ENCODE results near the gene TMEM51.

Gene TMEM51

DNA sequence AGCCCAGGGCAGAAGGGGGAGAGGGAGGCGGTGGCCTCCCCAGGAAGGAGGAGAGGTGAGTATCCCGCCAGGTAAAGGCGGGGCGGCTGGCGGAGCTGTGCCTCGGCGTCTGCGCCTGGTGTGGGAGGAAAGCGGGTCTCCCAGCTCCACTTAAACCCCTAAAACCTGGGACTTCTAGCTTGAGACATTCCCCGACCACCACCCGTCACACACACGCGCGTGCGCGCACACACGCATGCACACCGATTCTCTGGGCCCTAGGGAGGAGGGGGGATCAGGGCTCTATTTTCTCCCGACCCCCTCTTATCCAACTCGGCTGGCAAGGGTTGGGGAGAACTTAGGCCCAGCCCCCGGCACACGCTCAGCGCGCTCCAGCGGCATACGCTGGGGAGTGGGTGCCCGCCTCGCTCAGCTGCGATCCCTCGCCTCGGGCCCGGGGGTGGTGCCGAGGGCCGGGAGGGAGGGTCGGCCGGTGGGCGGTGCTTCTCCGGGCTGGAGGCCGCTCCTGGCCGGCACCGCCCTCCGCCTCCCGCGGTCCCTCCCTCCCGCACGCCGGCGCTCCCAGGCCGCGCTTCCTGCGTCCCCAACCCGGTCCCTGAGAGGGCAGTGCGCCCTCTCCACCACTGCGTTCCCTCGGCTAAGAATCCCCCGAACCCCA is at the start of gene TMEM51:
TSS of gene TMEM51 (plus strand) at position 564 of the 658 bp plus-strand sequence. CDS start 61,341 bp downstream, outside the sequence.
- Histone ChIP-seq H3K36me3 (ENCODE audit: control insufficient read depth, insufficient read depth, low read length) (no peaks in the 10 kb centered on the region), H3K27ac (peak within 1 kb of the TSS; percentile 64), H3K79me2 (no peaks in the 10 kb centered on the region), H2AFZ (peak within 1 kb of the TSS; percentile 66), H3K4me1 (no peaks in the 10 kb centered on the region), H3K9me3 (ENCODE audit: control insufficient read depth, low read length) (no peaks in the 10 kb centered on the region), H3K27me3 (ENCODE audit: control insufficient read depth, insufficient read depth, low read length) (no peaks in the 10 kb centered on the region), H3K4me2 (ENCODE audit: low read length) (peak within 1 kb of the TSS; percentile 82), H3K9ac (no peak within 1 kb of the TSS), H3K4me3 (ENCODE audit: low read depth, low read length) (peak within 1 kb of the TSS; percentile 76)
- no peak for TF ChIP-seq CTCF (IDR thresholded peaks at IDR 0.05)

GRCh38 chr1:15103906-15104305 is 49.6 kb upstream of the TMEM51 start:
- Histone ChIP-seq H3K79me2 (no peaks in the 10 kb centered on the region), H3K4me1 (no peaks in the 10 kb centered on the region), H3K27ac (no peak overlapping the region), H3K4me3 (ENCODE audit: low read depth, low read length) (no peak overlapping the region), H3K4me2 (ENCODE audit: low read length) (no peak overlapping the region), H3K27me3 (ENCODE audit: control insufficient read depth, insufficient read depth, low read length) (no peaks in the 10 kb centered on the region), H2AFZ (no peak overlapping the region), H3K9ac (no peak overlapping the region), H3K9me3 (ENCODE audit: control insufficient read depth, low read length) (no peaks in the 10 kb centered on the region), H3K36me3 (ENCODE audit: control insufficient read depth, insufficient read depth, low read length) (no peaks in the 10 kb centered on the region)
- TF ChIP-seq CTCF (IDR thresholded peaks at IDR 0.05) = no peak

- TF ChIP-seq CTCF (IDR thresholded peaks at IDR 0.05) = no peak
- H3K36me3 ChIP-seq (ENCODE audit: control insufficient read depth, insufficient read depth, low read length) = no peaks in the 10 kb centered on the region
- no peak overlapping the region for H2AFZ ChIP-seq
- no peaks in the 10 kb centered on the region for H3K79me2 ChIP-seq
- no peaks in the 10 kb centered on the region for H3K27me3 ChIP-seq (ENCODE audit: control insufficient read depth, insufficient read depth, low read length)
- no peak overlapping the region for H3K9ac ChIP-seq
- H3K4me3 ChIP-seq (ENCODE audit: low read depth, low read length) = no peak overlapping the region
- H3K4me1 ChIP-seq = no peaks in the 10 kb centered on the region
- H3K4me2 ChIP-seq (ENCODE audit: low read length) = no peak overlapping the region
- H3K9me3 ChIP-seq (ENCODE audit: control insufficient read depth, low read length) = no peaks in the 10 kb centered on the region
- H3K27ac ChIP-seq = no peak overlapping the region
These were observed 48.8 kb upstream of the TMEM51 start for GRCh38 chr1:15104768-15105167.

GRCh38 chr1:15106608-15107007 is 46.9 kb upstream of the TMEM51 start:
- no peak overlapping the region for H3K4me2 ChIP-seq (ENCODE audit: low read length)
- no peak overlapping the region for H3K9ac ChIP-seq
- H3K4me1 ChIP-seq = no peaks in the 10 kb centered on the region
- H3K27me3 ChIP-seq (ENCODE audit: control insufficient read depth, insufficient read depth, low read length) = no peaks in the 10 kb centered on the region
- no peak overlapping the region for H3K4me3 ChIP-seq (ENCODE audit: low read depth, low read length)
- no peaks in the 10 kb centered on the region for H3K36me3 ChIP-seq (ENCODE audit: control insufficient read depth, insufficient read depth, low read length)
- no peak overlapping the region for H2AFZ ChIP-seq
- H3K27ac ChIP-seq = no peak overlapping the region
- no peak for TF ChIP-seq CTCF (IDR thresholded peaks at IDR 0.05)
- H3K9me3 ChIP-seq (ENCODE audit: control insufficient read depth, low read length) = no peaks in the 10 kb centered on the region
- no peaks in the 10 kb centered on the region for H3K79me2 ChIP-seq

- H3K9ac ChIP-seq = no peak overlapping the region
- TF ChIP-seq CTCF (IDR thresholded peaks at IDR 0.05) = no peak
These were observed 46.4 kb upstream of the TMEM51 start for GRCh38 chr1:15107058-15107687.

More at GRCh38 chr1:15107058-15107687, 46.4 kb upstream of the TMEM51 start:
- Histone ChIP-seq H3K27me3 (ENCODE audit: control insufficient read depth, insufficient read depth, low read length) (no peaks in the 10 kb centered on the region), H3K9me3 (ENCODE audit: control insufficient read depth, low read length) (no peaks in the 10 kb centered on the region), H3K79me2 (no peaks in the 10 kb centered on the region), H3K4me1 (no peaks in the 10 kb centered on the region), H3K4me2 (ENCODE audit: low read length) (no peak overlapping the region), H3K36me3 (ENCODE audit: control insufficient read depth, insufficient read depth, low read length) (no peaks in the 10 kb centered on the region), H3K27ac (no peak overlapping the region), H2AFZ (no peak overlapping the region), H3K4me3 (ENCODE audit: low read depth, low read length) (no peak overlapping the region)

Data from parathyroid adenoma (tissue), 2 donors.